Hematopoietic multipotent progenitor cell treated with erythropoietin and hydrocortisone succinate and interleukin-3 and kit ligand, for 6 days (in vitro differentiated cells): ENCODE measurements around the gene TUBGCP4.

Experiments
- DNase-seq: peaks from one replicate; pipeline ENCODE4 v3.0.0-alpha.2; 2015

TUBGCP4 gene

DNA sequence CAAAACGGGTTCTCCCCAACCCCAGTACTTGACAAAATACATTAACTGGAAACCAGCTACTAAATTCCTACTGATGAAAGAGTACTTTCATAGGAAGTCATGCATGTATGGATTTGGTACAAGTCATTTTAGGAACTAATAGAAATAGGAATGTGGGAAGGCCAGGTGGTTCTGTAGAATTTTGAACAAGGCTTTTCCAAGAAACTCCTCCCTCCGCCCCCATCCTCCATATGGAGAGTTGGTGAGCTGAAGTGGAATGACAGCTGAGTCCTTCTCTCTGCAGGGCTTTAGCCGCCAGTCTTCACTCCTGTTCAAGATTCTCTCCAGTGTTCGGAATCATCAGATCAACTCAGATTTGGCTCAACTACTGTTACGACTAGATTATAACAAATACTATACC, 33.2 kb downstream of the TUBGCP4 start:
- no peak for DNase-seq

DNA sequence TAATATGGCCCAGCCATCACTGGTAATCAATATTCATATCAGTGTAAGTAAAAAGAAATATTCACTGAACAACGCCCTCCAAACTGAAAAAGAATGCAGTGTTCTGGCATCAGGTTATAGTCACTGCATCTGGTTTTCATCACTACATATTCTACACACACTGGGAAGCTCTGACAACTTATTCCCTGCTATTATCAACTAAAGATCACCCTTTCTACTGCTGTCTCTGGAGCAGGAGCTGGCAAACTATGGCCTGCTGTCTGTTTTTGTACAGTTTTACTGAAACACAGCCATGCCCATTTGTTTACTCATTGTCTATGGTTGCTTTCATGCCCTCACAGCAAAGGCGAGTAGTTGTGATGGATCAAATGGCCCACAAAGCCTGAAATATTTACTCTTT, 35.3 kb downstream of the TUBGCP4 start:
- no peak for DNase-seq

DNA sequence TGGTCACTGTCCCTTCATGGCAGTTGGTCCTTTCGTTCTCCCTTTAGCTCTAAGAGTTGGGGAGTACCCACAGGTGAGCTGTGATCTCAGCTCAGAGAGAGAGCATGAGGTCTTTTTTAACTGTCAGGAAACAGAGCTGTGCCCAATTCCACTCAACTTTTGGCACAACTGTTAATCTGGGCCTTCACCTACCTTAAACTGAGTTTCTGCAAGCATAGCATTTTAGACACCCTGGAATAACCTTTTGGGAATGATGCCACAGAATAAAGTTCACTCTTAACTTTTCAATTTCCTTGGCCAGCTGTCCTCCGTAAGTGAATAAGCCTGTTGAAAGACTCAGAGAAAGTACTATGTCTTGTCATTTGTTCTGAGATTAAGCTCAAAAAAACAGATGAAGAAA, 35.9 kb downstream of the TUBGCP4 start:
- DNase-seq, result no peak

DNA sequence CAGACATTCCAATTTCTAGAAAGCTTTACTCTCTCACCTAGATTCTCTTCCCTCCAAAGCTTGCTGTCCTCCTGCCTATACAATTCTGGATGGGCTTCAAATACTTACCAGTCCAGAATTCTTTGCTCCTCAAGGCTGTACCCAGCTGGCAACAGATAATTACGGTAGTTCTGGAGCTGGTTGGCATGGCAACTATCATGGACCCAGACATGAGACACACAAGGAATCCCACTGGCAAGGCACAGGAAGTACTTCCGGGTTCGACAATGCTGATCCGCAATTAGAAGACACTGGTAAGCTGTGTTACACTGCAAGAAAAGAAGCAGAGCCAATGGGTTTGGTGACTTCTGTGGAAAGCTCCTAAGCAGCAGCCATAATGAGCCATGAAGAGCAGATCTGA, 37.9 kb downstream of the TUBGCP4 start:
- peak; percentile 44 for DNase-seq

DNA sequence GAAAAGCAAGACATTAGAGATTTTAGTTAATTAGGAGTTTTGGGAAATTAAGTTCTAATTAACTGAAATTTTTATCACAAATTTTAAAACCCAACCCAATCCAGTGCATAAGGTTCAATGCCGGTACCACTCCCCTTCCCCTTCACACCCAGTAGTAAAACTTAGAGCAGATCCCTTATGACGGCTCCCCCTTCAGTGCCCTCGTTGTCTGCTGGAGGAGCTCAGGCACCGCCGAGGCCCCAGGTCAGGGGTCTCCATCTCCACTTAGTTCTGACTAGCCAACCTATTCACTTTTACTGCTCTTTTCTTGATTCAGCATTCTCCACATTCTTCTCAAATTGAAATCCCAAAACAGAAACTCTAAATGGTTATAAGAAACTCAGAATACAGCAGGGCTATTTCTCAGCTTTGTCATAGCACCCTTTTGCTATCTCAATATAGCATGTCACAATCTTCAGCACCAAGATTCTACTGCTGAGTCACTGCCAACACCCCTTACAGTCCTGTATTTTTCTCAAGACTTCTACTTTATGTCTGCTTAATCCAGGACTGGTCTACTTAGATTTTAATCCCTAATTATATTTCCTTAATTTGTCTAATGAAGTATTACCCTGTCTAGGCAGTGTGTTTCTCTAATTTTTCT, 39.8 kb downstream of the TUBGCP4 start:
- peak; percentile 77 for DNase-seq

DNA sequence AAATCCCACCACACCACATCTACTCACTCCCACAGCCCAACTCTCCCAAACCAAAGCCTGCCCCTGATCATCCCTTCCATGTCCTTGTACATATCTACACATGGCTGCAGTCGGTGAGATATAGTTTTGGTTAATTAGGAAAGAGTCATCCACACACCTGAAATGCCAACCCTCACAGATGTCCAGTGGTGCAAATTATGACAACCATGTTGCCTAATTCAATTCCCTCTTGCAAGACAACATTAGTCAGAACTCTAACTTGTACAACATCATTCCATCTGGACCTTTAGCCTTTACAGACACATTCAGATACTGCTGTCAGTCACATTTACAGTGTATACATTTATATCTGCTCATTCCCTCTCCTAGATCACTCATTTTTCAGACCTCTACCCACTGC, 41.2 kb downstream of the TUBGCP4 start:
- DNase-seq, result no peak

DNA sequence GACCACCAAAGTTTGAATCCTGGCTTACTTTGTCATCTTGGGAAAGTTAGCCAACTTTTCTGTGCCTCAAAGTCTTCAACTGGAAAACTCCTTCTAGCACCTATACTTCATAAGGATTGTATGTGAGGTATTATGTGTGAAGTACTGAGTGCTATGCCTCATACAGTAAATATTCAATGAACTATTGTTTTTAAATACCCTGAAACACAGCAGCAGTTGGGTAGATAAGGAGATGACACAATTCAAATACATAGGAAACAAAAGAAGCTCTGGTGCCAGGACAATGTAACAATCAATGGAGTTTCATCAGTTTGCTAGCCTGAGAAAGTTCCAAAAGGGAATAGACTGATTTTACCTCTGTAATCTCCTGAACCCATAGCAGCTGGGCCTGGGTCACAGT, 43.3 kb downstream of the TUBGCP4 start:
- no peak for DNase-seq

DNA sequence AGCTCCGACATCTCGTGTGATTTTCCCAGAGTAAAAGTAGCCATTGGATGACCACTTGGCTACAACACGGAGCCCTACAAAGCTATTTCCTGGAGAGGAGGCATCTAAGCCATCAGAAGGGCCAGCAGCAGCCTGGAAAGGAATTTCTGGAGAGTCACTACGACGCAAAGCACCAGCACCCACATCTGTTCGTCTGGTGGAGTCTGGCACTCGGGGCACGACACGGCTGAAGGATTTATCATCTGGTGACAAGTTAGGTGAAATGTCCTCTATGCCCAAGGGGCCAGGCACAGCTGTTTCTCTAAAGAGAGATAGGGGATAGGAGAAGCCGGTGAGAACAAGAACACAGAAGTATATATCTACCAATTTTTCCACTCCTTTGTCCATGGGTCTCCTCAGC, 49.5 kb downstream of the TUBGCP4 start:
- DNase-seq, result no peak

DNA sequence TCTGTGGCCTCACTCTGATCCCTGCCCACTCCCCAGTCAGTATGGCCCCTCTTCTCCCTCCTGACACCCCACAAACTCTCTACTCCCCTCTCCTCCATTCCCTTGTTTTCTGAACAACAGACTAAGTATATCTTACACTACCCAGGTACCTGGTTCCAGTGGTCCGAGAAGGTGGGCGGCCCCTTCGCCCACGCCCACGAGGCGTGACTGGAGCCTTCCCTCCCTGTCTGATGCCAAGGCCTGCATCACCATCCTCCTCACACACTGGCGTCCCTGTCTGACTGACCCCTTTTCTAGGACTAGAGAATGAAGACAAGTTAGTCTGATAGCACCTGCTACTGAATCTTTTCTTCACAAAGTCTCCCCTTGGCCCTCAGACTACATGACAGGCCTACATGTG, 50.0 kb downstream of the TUBGCP4 start:
- DNase-seq, result no peak

DNA sequence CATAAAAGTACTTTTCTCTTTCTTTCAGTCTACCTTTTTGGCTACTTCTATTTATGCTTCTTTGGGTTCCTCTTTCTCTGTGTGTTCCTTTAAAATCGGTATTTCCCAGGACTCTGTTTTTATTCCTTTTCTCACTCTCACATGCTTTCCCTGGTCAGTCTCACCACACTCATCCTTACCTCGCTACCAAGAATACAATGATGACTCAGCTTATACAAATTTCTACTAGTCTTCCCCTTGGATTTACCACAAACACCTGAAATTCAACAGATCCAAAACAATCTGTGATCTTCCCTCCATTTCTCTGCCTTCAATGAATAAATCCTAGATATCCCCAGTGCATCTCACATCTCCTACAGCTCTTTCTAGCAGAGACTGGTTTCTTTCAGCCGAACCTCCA, 52.9 kb downstream of the TUBGCP4 start:
- no peak for DNase-seq

DNA sequence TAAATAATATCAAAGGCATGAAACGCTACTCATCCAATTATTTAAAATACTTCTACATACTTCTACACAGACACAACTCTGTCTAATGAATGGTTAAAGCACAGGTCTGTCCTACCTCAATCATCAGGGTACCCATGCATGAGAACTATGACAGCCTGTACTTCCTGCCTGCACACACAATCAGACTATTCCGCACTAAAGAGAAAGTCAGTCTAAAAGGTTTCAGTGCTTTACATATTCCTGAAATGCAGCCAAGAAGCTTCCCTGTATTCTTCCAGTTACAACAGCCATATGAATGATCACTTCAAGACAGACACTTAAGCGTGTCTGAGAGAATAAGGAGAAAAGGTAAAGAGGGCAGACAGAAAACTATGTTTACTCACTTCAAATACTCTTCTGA, 58.8 kb downstream of the TUBGCP4 start:
- DNase-seq, result no peak

DNA sequence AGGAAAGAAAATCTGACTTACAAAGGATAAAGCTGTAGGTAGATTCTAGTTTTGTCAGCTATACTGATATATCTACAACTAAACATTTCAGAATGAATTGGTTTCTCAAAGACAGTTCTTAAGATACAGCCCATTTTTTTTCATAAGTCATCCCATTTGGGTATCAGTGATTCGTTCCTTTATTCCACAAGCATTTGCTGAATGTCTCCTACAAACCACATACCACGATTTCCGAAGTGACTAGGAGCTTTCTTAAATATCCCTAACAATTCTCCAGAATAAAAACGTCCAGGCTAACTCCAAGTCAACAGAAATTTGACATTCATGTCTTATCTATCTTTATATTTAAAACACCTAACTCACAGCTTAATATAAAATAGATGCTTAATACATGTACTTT, 62.3 kb downstream of the TUBGCP4 start:
- DNase-seq, result no peak

DNA sequence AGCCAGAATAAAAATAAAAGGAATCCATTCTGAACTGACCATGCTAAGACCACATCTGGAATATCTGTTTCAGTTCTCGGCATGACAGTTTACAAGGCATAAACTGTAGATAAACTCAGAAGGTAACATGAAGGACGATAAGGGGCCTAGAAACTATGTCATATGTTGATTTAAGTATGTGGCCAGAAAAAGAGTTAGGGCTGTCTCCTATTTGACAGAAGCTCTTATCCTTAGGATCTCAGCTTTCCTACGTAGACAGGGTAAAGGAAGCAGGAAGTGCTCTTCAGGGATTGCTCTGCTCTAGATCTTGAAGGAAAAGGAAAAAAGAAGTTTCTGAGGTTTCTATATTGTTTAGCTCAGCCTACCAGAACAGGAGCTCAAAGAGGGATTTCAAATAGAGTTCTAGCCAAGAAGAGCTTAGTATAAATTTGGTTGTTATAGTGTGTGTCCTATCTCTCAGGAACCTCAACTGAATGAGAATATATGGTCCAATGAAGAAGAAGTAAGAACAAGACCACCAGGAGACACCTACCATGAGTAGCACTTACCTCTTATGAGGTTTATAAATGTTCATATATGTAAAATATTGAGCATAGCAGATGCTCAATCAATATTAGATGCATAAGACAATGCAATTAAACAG, 62.9 kb downstream of the TUBGCP4 start:
- DNase-seq, result no peak

DNA sequence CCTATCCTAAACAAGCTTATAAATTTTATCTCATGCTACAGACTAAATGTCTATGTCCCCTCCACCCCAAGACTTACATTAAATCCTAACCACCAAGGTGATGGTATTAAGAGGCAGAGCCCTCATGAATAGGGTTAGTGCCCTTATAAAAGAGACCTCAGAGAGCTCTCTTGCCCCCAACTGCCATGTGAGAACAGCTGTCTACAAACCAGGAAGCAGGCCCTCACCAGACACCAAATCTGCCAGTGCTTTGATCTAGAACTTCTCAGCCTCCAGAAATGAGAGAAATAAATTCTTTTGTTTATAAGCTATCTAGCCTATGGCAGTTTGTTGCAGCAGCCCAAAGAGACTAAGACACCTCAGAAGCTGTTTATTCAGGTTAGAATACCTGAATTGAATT, 63.5 kb downstream of the TUBGCP4 start:
- no peak for DNase-seq

DNA sequence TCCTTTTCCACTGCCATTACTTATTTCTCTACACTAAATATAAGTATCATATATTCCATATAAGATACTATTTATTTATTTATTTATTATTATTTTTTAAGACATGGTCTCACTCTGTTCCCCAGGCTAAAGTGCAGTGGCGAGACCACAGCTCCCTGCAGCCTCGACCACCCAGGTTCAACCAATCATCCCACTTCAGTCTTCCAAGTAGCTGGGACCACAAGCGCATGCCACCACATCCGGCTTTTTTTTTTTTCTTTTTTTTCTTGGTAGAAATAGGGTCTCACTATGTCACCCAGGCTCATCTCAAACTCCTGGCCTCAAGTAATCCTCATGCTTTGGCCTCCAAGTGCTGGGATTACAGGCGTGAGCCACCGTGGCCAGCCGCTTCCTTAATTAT, 65.5 kb downstream of the TUBGCP4 start:
- no peak for DNase-seq

DNA sequence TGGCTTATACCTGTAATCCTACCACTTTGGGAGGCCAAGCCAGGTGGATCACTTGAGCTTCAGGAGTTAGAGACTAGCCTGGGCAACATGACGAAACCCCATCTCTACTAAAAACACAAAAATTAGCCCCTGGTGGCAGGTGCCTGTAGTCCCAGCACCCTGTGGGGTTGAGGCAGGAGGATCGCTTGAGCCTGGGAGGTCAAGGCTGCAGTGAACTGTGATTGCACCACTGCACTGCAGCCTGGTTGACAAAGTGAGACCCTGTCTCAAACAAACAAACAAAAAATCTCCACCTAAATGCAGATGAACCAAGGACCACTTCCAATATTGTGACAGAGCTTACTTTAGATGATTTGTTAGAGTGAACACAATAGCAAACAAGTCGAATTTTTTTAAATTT, 68.4 kb downstream of the TUBGCP4 start:
- no peak for DNase-seq

DNA sequence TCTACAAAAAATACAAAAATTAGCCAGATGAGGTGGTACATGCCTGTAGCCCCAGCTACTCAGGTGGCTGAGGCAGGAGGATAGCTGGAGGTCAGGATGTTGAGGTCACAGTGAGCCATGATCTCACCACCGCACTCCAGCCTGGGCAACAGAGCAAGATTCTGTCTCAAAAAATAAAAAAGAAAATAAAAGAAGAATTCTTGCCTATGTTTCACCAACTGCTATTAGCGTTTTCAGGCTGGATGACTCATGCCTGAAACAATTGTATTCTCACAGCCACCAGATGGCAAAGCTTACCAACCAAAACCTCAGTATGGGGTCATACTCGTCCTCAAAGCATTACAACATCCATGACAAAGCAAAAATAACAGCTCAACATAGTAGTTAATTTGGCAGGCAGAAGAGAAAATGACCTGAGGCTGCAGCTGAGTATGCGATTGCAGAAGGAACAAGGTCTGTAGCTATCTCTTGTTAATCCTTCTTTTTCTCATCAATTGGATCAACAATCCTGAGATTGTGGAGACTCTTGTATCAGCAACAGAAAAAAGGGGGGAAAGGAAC, 69.9 kb downstream of the TUBGCP4 start:
- DNase-seq, result peak; percentile 96

DNA sequence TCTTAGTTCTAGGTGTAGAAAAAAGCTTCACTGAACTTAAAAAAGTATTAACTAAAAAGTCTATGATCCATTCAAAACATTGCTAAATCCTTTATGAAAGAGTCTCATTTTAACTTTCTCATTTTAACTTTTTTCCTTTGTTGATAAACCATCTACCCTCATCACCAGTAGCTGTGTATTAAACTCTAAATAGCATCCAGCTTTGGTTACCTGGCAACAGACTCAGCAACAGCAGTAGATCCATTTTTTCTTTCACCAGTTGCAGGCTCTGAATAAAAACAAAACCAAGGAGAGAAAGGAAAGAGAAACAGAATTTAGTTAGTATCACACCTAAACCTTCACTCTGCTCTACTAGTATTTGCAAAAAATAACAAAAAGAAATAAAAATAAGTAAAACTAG, 70.4 kb downstream of the TUBGCP4 start:
- DNase-seq, result peak; percentile 43

DNA sequence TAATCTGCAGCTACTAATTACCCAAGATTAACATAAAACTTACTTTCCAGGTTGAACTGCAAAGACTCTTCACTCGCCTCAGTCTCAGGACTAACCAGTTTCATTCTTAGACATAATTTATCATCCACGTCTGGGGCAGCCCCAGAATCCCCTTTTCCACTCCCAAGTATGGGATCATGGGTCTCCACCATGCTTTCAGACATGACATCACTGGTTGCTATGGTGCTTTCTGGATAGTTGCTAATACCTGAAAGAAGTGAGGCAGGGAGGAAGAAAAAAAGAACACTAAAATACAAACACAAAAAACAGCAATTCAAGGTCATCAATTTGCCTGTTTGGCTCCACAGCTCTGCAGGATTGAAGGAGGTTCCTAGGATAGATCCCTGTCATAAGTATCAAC, 75.4 kb downstream of the TUBGCP4 start:
- no peak for DNase-seq

DNA sequence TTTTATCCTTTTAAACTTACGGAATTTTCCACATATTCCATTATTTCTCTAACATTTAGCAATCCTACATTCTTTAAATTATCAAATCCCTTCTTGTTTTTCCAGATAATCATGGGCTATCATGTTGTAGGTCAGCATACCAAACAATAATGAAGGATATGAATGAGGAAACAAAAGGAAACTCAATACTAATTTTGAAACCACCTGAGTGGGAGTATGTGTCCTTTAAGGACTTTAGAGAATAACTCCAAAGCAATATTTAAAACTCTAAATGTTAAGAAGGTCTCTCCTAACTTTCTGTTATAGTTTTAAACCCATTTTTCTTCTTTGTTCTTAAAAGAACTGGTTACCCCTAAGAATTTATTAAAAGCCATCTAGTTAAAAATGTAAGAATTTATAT, 79.1 kb downstream of the TUBGCP4 start:
- no peak for DNase-seq
